Astrocyte (in vitro differentiated cells and primary cell): Measurements from ENCODE around the gene KRT86. TPM values are rescaled to one million over a fixed set of nuclear protein-coding genes. Genes with fewer than 3 reads are reported as not detected.

Experiments
- DNase-seq: peaks from one replicate; pipeline ENCODE4 v3.0.0-alpha.2; 2010; ENCODE audit warnings: low read depth
- FAIRE-seq: peaks from 2 replicates; lab custom pipeline; 2011; peaks lifted over from hg19 to GRCh38; lab: Jason Lieb, UNC
- H2AFZ ChIP-seq: 2 replicates; pipeline ENCODE4 v1.6.0; 2012; ENCODE audit warnings: low read depth, low read length, inconsistent platforms
- H3K27ac ChIP-seq: 2 replicates; pipeline ENCODE4 v1.5.1; 2011; ENCODE audit warnings: low read depth, low read length, inconsistent platforms
- H3K27me3 ChIP-seq: 2 replicates; pipeline ENCODE4 v1.6.0; 2011; ENCODE audit warnings: low read length, inconsistent platforms; ENCODE audit not compliant: insufficient read depth
- H3K36me3 ChIP-seq: 2 replicates; pipeline ENCODE4 v1.5.1; 2011; ENCODE audit warnings: low read length, inconsistent platforms; ENCODE audit not compliant: insufficient read depth
- H3K4me1 ChIP-seq: 2 replicates; pipeline ENCODE4 v1.5.1; 2011; ENCODE audit warnings: low read length, inconsistent platforms; ENCODE audit not compliant: insufficient read depth
- H3K4me2 ChIP-seq: 2 replicates; pipeline ENCODE4 v1.6.0; 2012; ENCODE audit warnings: low read length, inconsistent platforms
- H3K4me3 ChIP-seq: 2 replicates; pipeline ENCODE4 v1.5.1; 2011; ENCODE audit warnings: low read depth, mild to moderate bottlenecking, low read length, inconsistent platforms; ENCODE audit not compliant: insufficient read depth
- H3K79me2 ChIP-seq: 2 replicates; pipeline ENCODE4 v1.6.0; 2012; ENCODE audit warnings: mild to moderate bottlenecking, low read length, inconsistent platforms; ENCODE audit not compliant: insufficient read depth
- H3K9ac ChIP-seq: 2 replicates; pipeline ENCODE4 v1.6.0; 2012; ENCODE audit warnings: mild to moderate bottlenecking, low read length, inconsistent platforms
- H3K9me3 ChIP-seq: 2 replicates; pipeline ENCODE4 v1.5.1; 2012; ENCODE audit warnings: low read depth, mild to moderate bottlenecking, low read length, inconsistent platforms; ENCODE audit not compliant: insufficient read depth
- H4K20me1 ChIP-seq: 2 replicates; pipeline ENCODE4 v1.6.0; 2012; ENCODE audit warnings: low read length, inconsistent platforms; ENCODE audit not compliant: insufficient read depth
- H3K27ac Mint-ChIP-seq: one replicate; pipeline ENCODE4 v1.8.0; 2021; ENCODE audit warnings: mild to moderate bottlenecking, mixed read lengths; ENCODE audit not compliant: unreplicated experiment
- H3K27me3 Mint-ChIP-seq: one replicate; pipeline ENCODE4 v1.8.0; 2021; ENCODE audit warnings: low read depth, mixed read lengths; ENCODE audit not compliant: unreplicated experiment
- H3K36me3 Mint-ChIP-seq: one replicate; pipeline ENCODE4 v1.8.0; 2021; ENCODE audit warnings: low read depth, mixed read lengths; ENCODE audit not compliant: unreplicated experiment
- H3K4me1 Mint-ChIP-seq: one replicate; pipeline ENCODE4 v1.8.0; 2021; ENCODE audit warnings: low read depth, mixed read lengths; ENCODE audit not compliant: unreplicated experiment
- H3K4me3 Mint-ChIP-seq: one replicate; pipeline ENCODE4 v1.8.0; 2021; ENCODE audit warnings: mild to moderate bottlenecking, moderate library complexity, mixed read lengths; ENCODE audit not compliant: unreplicated experiment
- H3K9me3 Mint-ChIP-seq: one replicate; pipeline ENCODE4 v1.8.0; 2021; ENCODE audit warnings: mild to moderate bottlenecking, mixed read lengths; ENCODE audit not compliant: unreplicated experiment
- EZH2 ChIP-seq: IDR thresholded peaks from 2 replicates; pipeline ENCODE4 v1.6.1; 2012; ENCODE audit warnings: mild to moderate bottlenecking, low read length, inconsistent platforms; ENCODE audit not compliant: insufficient read depth
- total RNA-seq: library from RNA; stranded (reverse); gene quantifications from 2 replicates; pipeline ENCODE4 v1.2.1, GENCODE V29; 2021
- TF ChIP-seq, protein P1 (sequence below): IDR thresholded peaks from 2 replicates; pipeline ENCODE4 v1.5.1; 2011; ENCODE audit warnings: low read depth, mild to moderate bottlenecking, inconsistent platforms, low read length, moderate library complexity; ENCODE audit not compliant: insufficient read depth

KRT86 gene
- total RNA-seq, 1 donor from 2014 or later = 0.43 TPM

GRCh38 chr12:52294803-52295202, 20.4 kb downstream of the KRT86 start:
- Mint-ChIP-seq H3K4me3 (no peak overlapping the region), H3K27me3 (peaks cover 58% of the 10 kb centered on the region), H3K4me1 (no peaks in the 10 kb centered on the region), H3K36me3 (no peaks in the 10 kb centered on the region), H3K27ac (no peak overlapping the region), H3K9me3 (peaks cover 9% of the 10 kb centered on the region)
- no peaks in the 10 kb centered on the region for H3K9me3 ChIP-seq
- no peak overlapping the region for H3K9ac ChIP-seq
- no peaks in the 10 kb centered on the region for H3K79me2 ChIP-seq
- H2AFZ ChIP-seq = no peak overlapping the region
- no peak overlapping the region for H3K4me2 ChIP-seq
- no peak overlapping the region for H3K4me3 ChIP-seq
- H3K27ac ChIP-seq = no peak overlapping the region
- no peaks in the 10 kb centered on the region for H3K36me3 ChIP-seq
- FAIRE-seq (no peak), DNase-seq (no peak)
- TF ChIP-seq, protein P1, sequence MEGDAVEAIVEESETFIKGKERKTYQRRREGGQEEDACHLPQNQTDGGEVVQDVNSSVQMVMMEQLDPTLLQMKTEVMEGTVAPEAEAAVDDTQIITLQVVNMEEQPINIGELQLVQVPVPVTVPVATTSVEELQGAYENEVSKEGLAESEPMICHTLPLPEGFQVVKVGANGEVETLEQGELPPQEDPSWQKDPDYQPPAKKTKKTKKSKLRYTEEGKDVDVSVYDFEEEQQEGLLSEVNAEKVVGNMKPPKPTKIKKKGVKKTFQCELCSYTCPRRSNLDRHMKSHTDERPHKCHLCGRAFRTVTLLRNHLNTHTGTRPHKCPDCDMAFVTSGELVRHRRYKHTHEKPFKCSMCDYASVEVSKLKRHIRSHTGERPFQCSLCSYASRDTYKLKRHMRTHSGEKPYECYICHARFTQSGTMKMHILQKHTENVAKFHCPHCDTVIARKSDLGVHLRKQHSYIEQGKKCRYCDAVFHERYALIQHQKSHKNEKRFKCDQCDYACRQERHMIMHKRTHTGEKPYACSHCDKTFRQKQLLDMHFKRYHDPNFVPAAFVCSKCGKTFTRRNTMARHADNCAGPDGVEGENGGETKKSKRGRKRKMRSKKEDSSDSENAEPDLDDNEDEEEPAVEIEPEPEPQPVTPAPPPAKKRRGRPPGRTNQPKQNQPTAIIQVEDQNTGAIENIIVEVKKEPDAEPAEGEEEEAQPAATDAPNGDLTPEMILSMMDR = no peak
- no peak for TF ChIP-seq EZH2
- H3K4me1 ChIP-seq = no peaks in the 10 kb centered on the region
- H3K27me3 ChIP-seq = peaks cover 33% of the 10 kb centered on the region
- no peaks in the 10 kb centered on the region for H4K20me1 ChIP-seq

GRCh38 chr12:52295663-52296062, 21.2 kb downstream of the KRT86 start:
- peaks cover 9% of the 10 kb centered on the region for H3K9me3 Mint-ChIP-seq
- Histone ChIP-seq H3K9me3 (no peaks in the 10 kb centered on the region), H3K79me2 (no peaks in the 10 kb centered on the region), H3K4me2 (no peak overlapping the region), H3K9ac (no peak overlapping the region), H3K27me3 (peaks cover 33% of the 10 kb centered on the region), H2AFZ (no peak overlapping the region), H3K4me3 (no peak overlapping the region), H3K27ac (no peak overlapping the region), H4K20me1 (no peaks in the 10 kb centered on the region), H3K4me1 (no peaks in the 10 kb centered on the region), H3K36me3 (no peaks in the 10 kb centered on the region)
- H3K36me3 Mint-ChIP-seq = no peaks in the 10 kb centered on the region
- peaks cover 60% of the 10 kb centered on the region for H3K27me3 Mint-ChIP-seq
- DNase-seq = no peak
- TF ChIP-seq EZH2 = no peak
- TF ChIP-seq, protein P1 = no peak
- no peak overlapping the region for H3K4me3 Mint-ChIP-seq
- H3K4me1 Mint-ChIP-seq = no peaks in the 10 kb centered on the region
- H3K27ac Mint-ChIP-seq = no peak overlapping the region
- no peak for FAIRE-seq

DNA sequence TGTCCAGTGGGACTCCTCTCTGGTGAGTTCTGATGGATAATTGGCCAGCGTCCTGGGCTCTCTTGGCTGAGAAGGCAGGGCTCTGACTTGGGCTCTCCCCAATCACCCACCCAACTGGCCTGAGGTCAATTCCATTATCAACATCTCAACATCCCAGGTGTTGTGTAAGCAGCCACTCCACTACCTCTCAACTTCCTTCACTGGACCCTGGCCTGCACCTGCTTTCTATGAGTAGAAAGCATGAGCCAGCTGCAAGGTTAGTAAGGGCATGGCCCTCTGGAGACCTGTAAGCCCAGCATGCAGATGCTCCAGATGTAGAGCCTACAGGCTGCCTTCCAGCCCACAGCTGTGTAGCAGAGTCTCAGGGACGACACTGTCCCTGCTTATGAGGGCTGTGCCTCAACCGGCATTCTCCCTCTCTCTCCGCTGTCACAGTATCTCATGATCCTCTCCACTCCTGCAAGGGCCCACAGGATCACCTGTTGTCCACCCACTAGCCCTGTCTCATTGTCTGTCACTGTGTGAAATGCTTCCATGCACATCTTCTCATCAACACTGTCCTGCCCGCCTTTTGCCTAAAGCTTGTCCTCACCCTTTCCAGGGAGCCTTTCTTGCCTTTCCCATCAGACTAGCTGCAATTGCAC, 22.2 kb downstream of the KRT86 start:
- peaks cover 28% of the 10 kb centered on the region for H3K27me3 ChIP-seq
- H3K79me2 ChIP-seq = no peaks in the 10 kb centered on the region
- no peak overlapping the region for H3K9ac ChIP-seq
- H3K9me3 ChIP-seq = no peaks in the 10 kb centered on the region
- H3K27ac ChIP-seq = no peak overlapping the region
- no peak overlapping the region for H3K4me2 ChIP-seq
- peaks cover 2% of the 10 kb centered on the region for H3K4me1 Mint-ChIP-seq
- no peak for DNase-seq
- TF ChIP-seq EZH2 = no peak
- TF ChIP-seq, protein P1 = no peak
- no peaks in the 10 kb centered on the region for H4K20me1 ChIP-seq
- H3K36me3 ChIP-seq = no peaks in the 10 kb centered on the region
- peaks cover 66% of the 10 kb centered on the region for H3K27me3 Mint-ChIP-seq
- H3K4me3 Mint-ChIP-seq = no peak overlapping the region
- no peaks in the 10 kb centered on the region for H3K4me1 ChIP-seq
- no peaks in the 10 kb centered on the region for H3K36me3 Mint-ChIP-seq
- peaks cover 9% of the 10 kb centered on the region for H3K9me3 Mint-ChIP-seq
- no peak overlapping the region for H2AFZ ChIP-seq
- H3K27ac Mint-ChIP-seq = no peak overlapping the region
- no peak overlapping the region for H3K4me3 ChIP-seq
- FAIRE-seq = no peak
